GM19239 (cell line): ENCODE measurements around the gene GNAT1.
"Not testable (repeated sequence)": the region's sequence is repeated elsewhere in the genome, so short reads cannot be mapped to it uniquely, and the experiment has no call there.

Experiments used
- DNase-seq: peaks from one replicate; pipeline ENCODE4 v3.0.0; 2011; ENCODE audit warnings: low spot score; ENCODE audit not compliant: insufficient read length
- FAIRE-seq: peaks from 2 replicates; lab custom pipeline; 2011; peaks lifted over from hg19 to GRCh38; lab: Jason Lieb, UNC

The GNAT1 gene

DNA sequence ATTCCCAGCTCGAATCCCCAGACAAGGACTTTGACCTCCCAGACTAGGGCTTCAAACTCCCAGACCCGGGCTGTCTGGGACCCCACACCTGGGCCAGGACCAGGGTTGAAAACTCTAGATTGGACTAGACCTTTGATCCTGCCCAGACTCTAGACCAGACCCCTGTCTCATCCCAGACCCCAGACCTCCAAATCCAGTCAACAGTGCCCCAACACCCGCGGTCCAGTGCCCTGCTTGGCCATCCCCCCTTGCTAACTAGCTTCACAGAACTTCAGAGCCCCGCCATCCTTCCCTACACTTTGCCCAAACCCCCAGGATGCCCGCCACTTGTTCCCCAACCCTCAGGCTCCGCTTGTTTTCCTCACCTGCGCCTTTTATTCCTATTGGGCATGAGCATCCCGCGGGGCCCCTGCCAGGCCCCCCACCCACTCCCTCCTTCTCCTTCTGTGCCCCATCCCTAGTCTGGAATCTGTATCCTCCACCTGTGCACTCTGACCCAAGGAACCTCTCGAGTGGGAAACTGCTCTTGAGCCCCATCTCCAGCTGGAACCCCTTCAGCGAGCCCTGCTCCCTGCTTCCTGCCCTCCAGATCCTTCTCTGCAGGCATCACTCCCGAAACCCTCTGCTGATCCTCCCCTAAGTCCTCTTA is 45.2 kb downstream of the GNAT1 start:
- peak; percentile 71 for FAIRE-seq
- DNase-seq = no peak

DNA sequence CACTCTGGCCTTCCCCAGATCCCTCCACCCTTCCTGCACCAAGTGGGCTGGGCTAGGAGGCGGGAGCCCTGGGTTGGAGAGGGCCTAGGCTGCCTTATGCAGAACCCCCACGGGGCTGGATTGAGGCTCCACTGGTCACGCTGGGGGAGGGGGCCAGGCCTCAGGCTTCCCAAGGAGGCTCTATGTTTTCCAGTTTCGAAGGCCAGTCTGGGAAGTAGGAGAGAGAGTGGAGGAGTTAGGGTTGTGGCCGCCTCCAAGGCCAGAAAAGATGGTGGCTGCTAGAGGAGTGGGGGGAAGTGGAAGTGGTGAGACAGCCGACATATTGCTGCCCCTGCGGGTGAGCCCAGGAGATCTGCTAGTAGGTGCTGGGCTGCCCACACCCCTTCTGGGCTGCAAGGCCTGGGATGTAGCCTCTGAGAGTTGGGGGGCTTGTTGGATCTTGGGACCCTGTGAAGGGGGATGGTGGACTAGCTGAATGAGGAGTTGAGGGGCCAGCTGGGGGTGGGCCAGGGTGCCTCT is 45.8 kb downstream of the GNAT1 start:
- peak; percentile 92 for FAIRE-seq
- DNase-seq = no peak

DNA sequence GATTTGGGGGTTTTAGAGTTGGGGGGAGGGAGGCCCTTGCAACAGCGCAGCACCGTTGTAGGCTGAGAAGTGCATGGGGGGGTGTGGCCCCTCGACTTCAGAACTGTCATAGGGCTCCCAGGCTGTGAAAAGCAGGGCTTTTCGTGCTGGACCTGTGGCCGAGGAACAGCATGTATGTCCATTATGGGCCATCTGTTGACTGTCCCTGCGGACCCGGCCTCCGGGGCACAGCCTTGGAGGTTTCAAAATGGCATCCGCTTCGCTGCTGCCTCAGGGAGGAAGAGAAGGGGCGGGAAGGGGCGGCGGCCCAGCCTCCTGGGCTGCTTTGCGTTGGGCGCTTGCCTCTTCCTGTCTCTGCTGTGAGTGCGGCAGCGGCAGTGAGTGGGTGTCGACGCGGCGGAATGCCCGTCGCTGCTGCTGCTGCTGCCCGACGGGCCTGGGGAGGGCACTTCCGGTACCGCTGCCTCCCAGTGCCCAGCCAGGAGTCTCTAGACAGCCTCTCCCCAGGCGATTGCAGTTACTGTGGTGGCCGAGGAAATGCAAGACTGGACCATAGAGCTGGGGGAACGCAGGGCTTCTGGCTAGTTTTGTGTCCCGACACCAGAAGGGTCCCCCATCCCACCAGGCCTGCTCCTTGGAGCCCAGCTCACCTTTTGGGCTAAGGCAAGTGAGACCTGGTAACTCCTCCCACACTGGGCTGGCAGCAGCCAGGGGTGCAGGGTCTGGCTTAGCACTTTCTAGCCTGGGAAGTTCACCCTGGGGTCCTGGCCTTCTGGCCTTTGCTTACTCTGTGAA is 46.5 kb downstream of the GNAT1 start:
- peak; percentile 86 for DNase-seq
- FAIRE-seq = peak; percentile 99

DNA sequence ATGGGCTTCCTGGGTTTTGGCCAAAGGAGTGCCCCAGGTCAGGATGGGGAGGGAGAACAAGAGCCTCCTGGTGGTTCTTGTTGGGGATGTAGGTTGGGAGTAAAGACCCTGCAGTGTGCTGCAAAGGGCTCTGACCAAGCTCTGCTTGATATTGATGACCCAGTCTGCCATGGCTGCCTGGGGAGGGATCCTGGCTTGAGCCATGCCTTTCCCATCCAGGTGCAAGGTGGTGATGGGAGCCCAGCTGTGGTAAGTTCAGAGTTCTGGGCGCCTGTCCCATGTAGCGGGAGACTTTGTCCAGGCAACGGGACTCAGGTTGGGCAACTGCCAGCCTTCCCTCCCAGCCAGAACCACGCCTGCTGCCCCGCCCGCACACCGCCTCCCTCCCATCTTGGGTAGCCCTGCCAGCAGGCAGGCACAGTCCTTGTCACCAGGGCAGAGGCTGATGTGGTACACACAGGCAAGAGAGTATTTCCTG is 47.2 kb downstream of the GNAT1 start:
- DNase-seq (no peak), FAIRE-seq (no peak)

DNA sequence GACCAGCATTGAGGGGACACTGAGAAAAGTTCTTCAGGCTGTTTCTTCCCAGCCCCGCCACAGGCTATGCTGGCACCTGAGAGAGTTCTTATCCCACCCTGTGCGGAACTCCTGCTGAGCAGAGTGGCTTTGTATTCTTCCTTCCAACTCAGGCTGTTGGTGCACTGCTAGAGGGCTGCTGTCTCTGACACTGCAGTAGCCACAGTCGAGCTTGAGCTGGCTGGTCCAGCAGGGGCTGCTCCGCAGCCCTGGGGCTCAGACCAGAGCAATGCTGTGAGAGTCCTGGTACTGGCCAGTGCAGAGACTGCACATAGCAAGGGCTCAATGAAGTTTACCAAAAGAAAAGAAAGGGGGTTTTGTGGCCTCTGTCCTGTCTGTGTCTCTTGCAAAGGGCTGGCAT is 48.2 kb downstream of the GNAT1 start:
- FAIRE-seq (no peak), DNase-seq (no peak)

DNA sequence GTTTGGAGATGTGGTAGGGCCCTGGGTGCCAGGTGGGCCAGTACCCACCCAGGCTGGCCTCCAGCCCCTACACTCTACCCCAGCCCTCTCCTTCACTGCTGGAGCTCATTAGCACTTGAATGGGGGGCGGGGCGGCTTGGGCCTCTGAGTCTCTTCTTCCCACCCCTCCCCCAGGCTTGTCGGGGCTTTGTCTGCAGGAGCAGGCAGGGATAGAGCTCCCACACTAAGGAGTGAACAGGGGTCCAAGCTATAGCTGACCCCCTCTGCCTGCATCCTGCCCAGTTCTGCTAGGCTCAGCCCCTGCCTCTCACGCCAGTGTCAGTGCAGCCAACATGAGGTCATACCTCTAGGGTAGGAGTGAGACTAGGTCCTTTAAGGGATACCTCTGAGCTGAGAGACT is 49.8 kb downstream of the GNAT1 start:
- FAIRE-seq = no peak

DNA sequence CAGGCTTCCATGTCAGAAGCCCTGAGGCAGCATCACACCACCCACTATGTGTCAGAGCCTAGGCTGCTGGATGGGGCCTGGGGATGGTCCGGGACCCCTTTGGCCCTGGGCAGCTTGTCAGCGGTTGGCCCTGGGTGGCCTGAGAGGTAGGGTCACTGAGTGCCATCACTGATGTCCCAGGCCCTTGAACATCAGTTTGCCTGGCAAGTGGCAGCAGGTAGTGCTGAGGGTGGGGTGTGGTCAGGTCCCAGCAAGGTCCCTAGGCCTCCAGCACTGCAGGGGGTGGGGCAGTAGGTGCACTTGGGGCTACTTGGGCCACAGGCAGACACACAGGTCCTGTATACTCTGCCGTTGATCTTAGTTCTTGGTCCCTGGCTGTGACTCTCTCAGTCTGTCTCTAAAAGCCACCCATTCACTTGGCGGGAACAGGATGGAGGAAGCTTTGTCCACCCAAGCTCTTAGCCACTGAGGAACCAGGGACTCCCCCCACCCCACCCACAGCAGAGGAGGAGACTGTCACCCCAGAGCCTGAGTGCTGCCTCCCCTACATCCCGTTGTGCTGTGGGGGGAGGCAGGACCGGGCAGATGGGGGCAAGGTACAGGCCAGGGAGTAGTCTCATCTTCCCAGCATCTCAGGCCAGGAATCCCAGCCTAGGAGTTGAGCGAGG is 50.4 kb downstream of the GNAT1 start:
- FAIRE-seq (no peak), DNase-seq (no peak)

More for the DNA sequence above, 49.8 kb downstream of the GNAT1 start:
- no peak for DNase-seq

DNA sequence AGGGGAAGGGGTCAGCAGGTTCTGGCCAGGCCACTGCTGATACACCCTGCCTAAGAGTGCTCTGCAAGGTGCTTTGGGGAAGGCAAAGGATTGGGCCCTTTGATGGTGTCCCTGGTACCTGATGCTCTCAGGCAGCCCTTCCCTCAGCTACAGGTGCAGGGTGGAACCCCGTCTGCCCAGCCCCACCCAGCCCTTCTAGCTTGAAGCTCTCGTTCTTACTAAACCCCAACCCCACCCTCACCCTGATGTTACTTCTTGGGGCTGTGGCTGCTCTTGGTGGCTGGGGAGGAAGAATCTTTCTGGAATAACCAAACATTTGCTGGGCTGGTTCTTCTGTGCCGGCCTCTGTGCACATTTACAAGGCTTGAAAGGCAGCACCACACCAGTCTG is 51.0 kb downstream of the GNAT1 start:
- DNase-seq = no peak
- FAIRE-seq = no peak

DNA sequence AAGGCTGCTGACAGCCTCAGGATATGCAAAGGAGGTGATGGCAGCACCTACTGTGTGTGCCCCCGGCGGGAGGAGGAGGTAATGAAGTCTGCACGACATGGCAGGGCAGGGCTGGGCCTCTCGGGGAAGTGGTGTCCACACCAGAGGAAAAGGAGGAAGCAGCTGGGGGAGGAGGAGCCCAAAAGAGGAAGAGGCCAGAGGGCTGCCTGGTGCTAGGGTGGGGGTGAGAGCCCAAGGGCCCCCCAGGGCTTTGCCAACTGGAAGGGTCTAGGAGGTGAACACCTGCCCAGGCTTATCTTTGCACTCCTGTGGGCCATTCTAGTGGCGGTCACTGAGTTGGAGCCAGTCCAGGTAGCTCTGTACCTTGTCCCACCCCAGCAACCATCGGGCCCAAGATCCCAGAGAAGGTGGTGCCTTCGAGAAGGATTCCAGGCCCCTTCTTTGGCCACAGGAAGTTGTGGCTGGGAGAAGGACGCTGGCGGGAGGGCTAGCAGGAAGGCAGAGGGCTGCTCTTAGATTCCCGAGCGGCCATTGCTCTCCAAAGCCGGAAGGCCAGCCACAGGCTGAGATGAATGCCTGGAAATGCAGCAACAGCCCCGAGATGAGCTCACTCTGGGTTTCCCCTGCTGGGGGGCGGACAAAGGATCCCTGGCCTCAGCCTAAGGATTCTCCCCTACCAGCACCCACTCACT is 51.6 kb downstream of the GNAT1 start:
- FAIRE-seq = peak; percentile 21
- DNase-seq = no peak

DNA sequence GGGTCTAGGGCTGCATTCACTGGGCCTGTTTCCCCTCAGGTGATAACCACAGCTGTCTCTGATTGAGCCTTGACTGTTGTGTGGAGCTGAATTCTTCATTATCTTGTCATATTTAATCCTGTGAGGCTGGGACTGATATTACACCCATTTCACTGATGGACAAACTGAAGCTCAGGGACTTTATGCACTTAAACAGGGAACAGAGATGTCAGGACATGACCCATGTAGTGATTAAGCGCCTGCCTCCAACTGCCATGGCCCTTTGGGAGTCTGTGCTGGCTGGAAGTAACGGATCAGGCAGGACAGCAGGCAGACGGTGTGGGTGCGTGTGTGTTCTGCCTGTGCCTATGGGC is 52.1 kb downstream of the GNAT1 start:
- FAIRE-seq (no peak), DNase-seq (no peak)

DNA sequence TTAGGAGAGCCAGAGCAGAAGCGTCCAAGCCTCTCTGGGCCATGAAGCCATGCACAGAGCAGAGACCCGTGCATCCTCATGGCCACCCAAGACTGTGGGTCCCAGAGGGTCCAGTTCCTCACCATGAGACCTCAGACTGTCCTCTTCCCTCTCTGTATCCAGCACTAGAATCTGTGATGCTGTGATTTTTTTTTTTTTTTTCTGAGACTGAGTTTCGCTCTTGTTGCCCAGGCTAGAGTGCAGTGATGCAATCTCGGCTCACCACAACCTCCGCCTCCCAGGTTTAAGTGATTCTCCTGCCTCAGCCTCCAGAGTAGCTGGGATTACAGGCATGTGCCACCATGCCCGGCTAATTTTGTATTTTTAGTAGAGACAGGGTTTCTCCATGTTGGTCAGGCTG is 53.4 kb downstream of the GNAT1 start:
- not testable (repeated sequence) for DNase-seq, FAIRE-seq

DNA sequence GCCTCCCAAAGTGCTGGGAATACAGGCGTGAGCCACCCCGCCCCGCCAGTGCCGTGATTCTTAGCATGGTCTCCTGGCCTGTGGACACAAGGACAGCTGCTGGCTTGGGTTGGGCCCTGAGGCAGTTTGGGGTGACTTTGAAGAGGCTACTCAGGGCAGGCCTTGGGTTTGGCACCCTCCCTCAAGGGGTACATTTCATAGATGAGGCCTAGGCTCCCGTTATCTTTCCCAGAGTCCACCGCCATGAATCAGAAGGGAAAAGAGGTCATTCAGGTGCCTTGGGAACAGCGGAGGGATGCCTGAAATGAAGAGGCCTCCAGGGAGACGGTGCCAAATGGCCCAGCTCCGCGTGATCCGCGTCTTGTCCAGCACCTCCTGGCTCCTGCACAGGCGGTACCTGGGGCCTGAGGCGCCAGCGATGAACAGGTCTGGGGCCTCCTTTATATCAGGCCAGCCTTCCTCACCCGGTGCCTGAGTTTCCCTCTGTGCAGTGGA is 53.9 kb downstream of the GNAT1 start:
- DNase-seq (no peak), FAIRE-seq (no peak)

DNA sequence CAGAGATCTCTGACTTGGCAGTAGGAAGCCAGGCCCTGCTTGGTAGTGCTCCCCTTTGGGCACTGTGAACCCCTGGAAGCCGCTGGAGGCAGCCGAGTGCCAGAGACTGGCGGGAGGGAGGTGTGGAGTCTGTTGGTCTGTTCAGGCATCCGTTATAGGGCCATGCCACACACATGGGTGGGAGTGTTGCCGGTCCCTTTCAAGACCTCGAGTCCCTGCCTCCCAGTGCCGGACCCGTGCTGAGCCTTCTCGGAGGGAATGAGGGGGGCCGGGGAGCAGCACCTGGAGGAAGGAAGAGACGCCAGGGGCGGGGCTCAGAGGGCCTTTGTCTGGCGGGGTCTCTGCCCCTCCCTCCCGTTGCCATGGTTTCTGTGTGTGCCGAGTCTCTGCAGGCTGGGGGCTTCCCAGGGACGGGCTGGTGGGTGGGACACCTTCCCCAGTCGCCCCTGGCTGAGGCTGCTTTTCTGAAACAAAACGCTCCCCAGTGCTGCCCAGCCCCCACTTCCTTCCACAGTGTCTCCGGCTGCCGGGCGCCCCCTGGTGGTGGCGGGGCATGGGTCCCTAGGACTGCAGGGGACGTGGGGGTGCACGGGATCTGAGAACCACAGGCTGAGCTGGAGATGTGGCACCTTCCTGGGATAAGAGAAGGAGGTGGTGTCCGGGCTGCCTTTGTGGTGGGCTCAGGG is 54.6 kb downstream of the GNAT1 start:
- DNase-seq = peak; percentile 72
- peak; percentile 37 for FAIRE-seq

DNA sequence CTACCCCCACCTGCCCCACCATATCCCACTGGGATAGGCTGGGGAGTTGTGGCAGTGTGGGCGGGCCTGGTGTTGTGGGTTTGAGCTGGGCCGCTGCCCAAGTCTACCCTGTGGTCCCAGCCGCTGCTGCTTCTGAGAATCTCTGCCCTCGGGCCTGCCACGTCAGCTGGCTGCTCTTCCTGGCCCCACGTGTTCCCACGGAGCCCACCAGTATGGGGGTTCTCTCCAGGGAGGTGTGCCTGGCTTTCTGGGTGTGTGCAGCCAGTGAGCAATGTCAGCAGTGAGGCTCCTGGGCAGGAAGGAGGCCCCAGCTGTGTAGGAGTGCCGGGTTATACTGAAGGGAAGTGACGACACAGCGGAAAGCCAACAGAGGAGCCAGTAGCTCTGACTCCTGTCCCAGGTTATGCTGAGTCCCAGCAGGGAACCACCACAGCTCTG is 55.1 kb downstream of the GNAT1 start:
- FAIRE-seq (peak; percentile 80), DNase-seq (no peak)
